ENCODE results near the gene MAPK11.

The MAPK11 gene

GRCh38 chr22:50293441-50294318, 23.5 kb upstream of the MAPK11 start:
- peak; percentile 57 for DNase-seq

GRCh38 chr22:50292643-50293440, 22.7 kb upstream of the MAPK11 start:
- DNase-seq: no peak

- DNase-seq: no peak
Observed at GRCh38 chr22:50289942-50290630, 19.9 kb upstream of the MAPK11 start.

- no peak for DNase-seq
Observed at GRCh38 chr22:50289151-50289941, 19.2 kb upstream of the MAPK11 start.

- no peak for DNase-seq
Observed at GRCh38 chr22:50287731-50288130, 17.6 kb upstream of the MAPK11 start.

- DNase-seq: no peak
Observed at GRCh38 chr22:50286701-50287318, 16.6 kb upstream of the MAPK11 start.

- DNase-seq: no peak
Observed at GRCh38 chr22:50286275-50286674, 16.1 kb upstream of the MAPK11 start.

GRCh38 chr22:50285568-50286229, 15.5 kb upstream of the MAPK11 start:
- DNase-seq: no peak

- DNase-seq: no peak
Observed at GRCh38 chr22:50284479-50284878, 14.3 kb upstream of the MAPK11 start.

- no peak for DNase-seq
Observed at GRCh38 chr22:50283821-50284220, 13.6 kb upstream of the MAPK11 start.

- no peak for DNase-seq
Observed at GRCh38 chr22:50282361-50283155, 12.4 kb upstream of the MAPK11 start.

GRCh38 chr22:50281957-50282356, 11.8 kb upstream of the MAPK11 start:
- no peak for DNase-seq

GRCh38 chr22:50281384-50281760, 11.2 kb upstream of the MAPK11 start:
- DNase-seq: no peak

- DNase-seq: no peak
Observed at GRCh38 chr22:50280708-50281383, 10.7 kb upstream of the MAPK11 start.

- DNase-seq: no peak
Observed at GRCh38 chr22:50280022-50280707, 10.0 kb upstream of the MAPK11 start.

- DNase-seq: no peak
Observed at GRCh38 chr22:50278956-50279619, 8.9 kb upstream of the MAPK11 start.

- DNase-seq: no peak
Observed at GRCh38 chr22:50278461-50278860, 8.3 kb upstream of the MAPK11 start.

- no peak for DNase-seq
Observed at GRCh38 chr22:50277761-50278160, 7.6 kb upstream of the MAPK11 start.

- DNase-seq: peak; percentile 87
Observed at GRCh38 chr22:50276143-50276542, 6.0 kb upstream of the MAPK11 start.
